Testis (tissue), 2 donors: Measurements from ENCODE around the gene UBASH3B.

Experiments used
- CTCF ChIP-seq, 3 experiments: fragments of 450-650 bp in 2 of 3; fragments of 200-600 bp in 1 of 3; sonication (generic) in 1 of 3; IDR thresholded peaks; one replicate each; pipeline ENCODE4 v1.5.1; 2016 to 2019; ENCODE audit warnings: antibody characterized with exemption in 3 of 3, mild to moderate bottlenecking in 2 of 3, moderate library complexity in 1 of 3
- POLR2A ChIP-seq: fragments of 450-650 bp; IDR thresholded peaks from one replicate; pipeline ENCODE4 v1.6.1; 2017; ENCODE audit warnings: antibody characterized with exemption, mild to moderate bottlenecking, moderate library complexity

- no peak for TF ChIP-seq CTCF (IDR thresholded peaks at IDR 0.05)
- TF ChIP-seq POLR2A = no peak
Observed at GRCh38 chr11:122823564-122823963, 168.0 kb downstream of the UBASH3B start.
